ENCODE measurements around the gene SAP25. TPM values are rescaled to one million over a fixed set of nuclear protein-coding genes. Genes with fewer than 3 reads are reported as not detected.

The SAP25 gene
- total and polyA plus RNA-seq, 9 donors = 3.2 to 10.1 (median 6.8) TPM; not detected in 1

- DNase-seq = peak in 1 of 5 donors; percentile 25
- 90 to 95% (median 90%) methylated on average over 30 of the region's 30 CpGs for WGBS, 3 donors
- Histone ChIP-seq H3K36me3 (no peaks in the 10 kb centered on the region), H3K4me1 (ENCODE audit: insufficient read depth) (peaks cover 5% of the 10 kb centered on the region), H3K9me3 (no peaks in the 10 kb centered on the region), H3K4me3 (no peak overlapping the region), H3K27ac (no peak overlapping the region), H3K27me3 (no peaks in the 10 kb centered on the region)
- TF ChIP-seq POLR2A (IDR thresholded peaks at IDR 0.05) (no peak), EP300 (IDR thresholded peaks at IDR 0.05) (no peak), CTCF (IDR thresholded peaks at IDR 0.05) (no peak)
- intact Hi-C loops (cut with DNase I) = loop anchor here in 1 of 4 donors (5.0 kb wide), 1 partner anchor 114 kb away; no protein-coding TSS in a partner anchor
These were observed 588 bp downstream of the SAP25 start for GRCh38 chr7:100572949-100573675.

- H3K4me3 ChIP-seq = no peak overlapping the region
- DNase-seq = no peak
- H3K9me3 ChIP-seq = no peaks in the 10 kb centered on the region
- TF ChIP-seq CTCF (IDR thresholded peaks at IDR 0.05) = no peak
- no peak for TF ChIP-seq POLR2A (IDR thresholded peaks at IDR 0.05)
- TF ChIP-seq EP300 (IDR thresholded peaks at IDR 0.05) = no peak
- H3K4me1 ChIP-seq (ENCODE audit: insufficient read depth) = peaks cover 10% of the 10 kb centered on the region
- 73 to 81% (median 77%) methylated on average over 20 of the region's 20 CpGs for WGBS, 3 donors
- no peaks in the 10 kb centered on the region for H3K36me3 ChIP-seq
- intact Hi-C loops (cut with DNase I) = loop anchor here in 1 of 4 donors (5.0 kb wide), 1 partner anchor 115 kb away; no protein-coding TSS in a partner anchor
- no peak overlapping the region for H3K27ac ChIP-seq
- H3K27me3 ChIP-seq = no peaks in the 10 kb centered on the region
These were observed 1.3 kb downstream of the SAP25 start for GRCh38 chr7:100572281-100572948.

GRCh38 chr7:100571829-100572116, 1.9 kb downstream of the SAP25 start:
- H3K4me3 ChIP-seq = no peak overlapping the region
- 92 to 98% (median 97%) methylated on average over 2 of the region's 2 CpGs for WGBS, 3 donors
- H3K36me3 ChIP-seq = no peaks in the 10 kb centered on the region
- TF ChIP-seq EP300 (IDR thresholded peaks at IDR 0.05) = no peak
- no peak for DNase-seq
- no peaks in the 10 kb centered on the region for H3K9me3 ChIP-seq
- intact Hi-C loops (cut with DNase I) = loop anchor here in 1 of 4 donors (5.0 kb wide), 1 partner anchor 116 kb away; no protein-coding TSS in a partner anchor
- H3K27ac ChIP-seq = no peak overlapping the region
- no peaks in the 10 kb centered on the region for H3K27me3 ChIP-seq
- H3K4me1 ChIP-seq (ENCODE audit: insufficient read depth) = peaks cover 14% of the 10 kb centered on the region

GRCh38 chr7:100570954-100571828, 2.5 kb downstream of the SAP25 start:
- Histone ChIP-seq H3K4me1 (ENCODE audit: insufficient read depth) (peaks cover 15% of the 10 kb centered on the region), H3K4me3 (no peak overlapping the region), H3K27me3 (no peaks in the 10 kb centered on the region), H3K27ac (no peak overlapping the region), H3K36me3 (no peaks in the 10 kb centered on the region), H3K9me3 (no peaks in the 10 kb centered on the region)
- intact Hi-C loops (cut with DNase I) = loop anchor here in 1 of 4 donors (5.0 kb wide), 1 partner anchor 116 kb away; no protein-coding TSS in a partner anchor
- WGBS, 3 donors = 69 to 81% (median 71%) methylated on average over 15 to 26 of the region's 26 CpGs
- TF ChIP-seq EP300 (IDR thresholded peaks at IDR 0.05) (no peak), POLR2A (IDR thresholded peaks at IDR 0.05) (no peak)
- peak in 1 of 5 donors; percentile 27 for DNase-seq
